Ishikawa (cell line): ENCODE results near the gene GZMA.

Experiments
- CEBPB ChIP-seq: IDR thresholded peaks from 2 replicates; pipeline ENCODE4 v1.6.1; 2012
- CREB1 ChIP-seq: IDR thresholded peaks from 2 replicates; pipeline ENCODE4 v1.6.1; 2012; ENCODE audit warnings: low read depth
- EGR1 ChIP-seq: IDR thresholded peaks from 2 replicates; pipeline ENCODE4 v1.6.1; 2012
- EP300 ChIP-seq: IDR thresholded peaks from 2 replicates; pipeline ENCODE4 v1.6.1; 2012; ENCODE audit warnings: borderline replicate concordance
- FOXM1 ChIP-seq: IDR thresholded peaks from 2 replicates; pipeline ENCODE4 v1.6.1; 2012; ENCODE audit warnings: low read depth, borderline replicate concordance
- MAX ChIP-seq: IDR thresholded peaks from 2 replicates; pipeline ENCODE4 v1.6.1; 2012
- NFIC ChIP-seq: IDR thresholded peaks from 2 replicates; pipeline ENCODE4 v1.6.1; 2012
- RAD21 ChIP-seq: IDR thresholded peaks from 2 replicates; pipeline ENCODE4 v1.6.1; 2012; ENCODE audit warnings: low read depth
- REST ChIP-seq: IDR thresholded peaks from 2 replicates; pipeline ENCODE4 v1.6.1; 2012; ENCODE audit warnings: low read depth, mild to moderate bottlenecking
- TAF1 ChIP-seq: IDR thresholded peaks from 2 replicates; pipeline ENCODE4 v1.6.1; 2012; ENCODE audit warnings: low read depth, mild to moderate bottlenecking
- TCF12 ChIP-seq: IDR thresholded peaks from 2 replicates; pipeline ENCODE4 v1.6.1; 2012; ENCODE audit warnings: low read depth
- TEAD4 ChIP-seq: IDR thresholded peaks from 2 replicates; pipeline ENCODE4 v1.6.1; 2012
- USF1 ChIP-seq: IDR thresholded peaks from 2 replicates; pipeline ENCODE4 v1.6.1; 2012
- YY1 ChIP-seq: IDR thresholded peaks from 2 replicates; pipeline ENCODE4 v1.6.1; 2012; ENCODE audit warnings: low read depth
- ZBTB7A ChIP-seq: IDR thresholded peaks from 2 replicates; pipeline ENCODE4 v1.6.1; 2012; ENCODE audit warnings: low read depth

The GZMA gene

GRCh38 chr5:55134053-55134722 is 31.7 kb downstream of the GZMA start:
- TF ChIP-seq CREB1 (no peak), TAF1 (no peak), ZBTB7A (no peak), RAD21 (no peak), NFIC (no peak), EP300 (no peak), MAX (no peak), EGR1 (no peak), USF1 (no peak), CEBPB (no peak), FOXM1 (no peak), YY1 (no peak), TCF12 (no peak), REST (no peak), TEAD4 (no peak)

GRCh38 chr5:55136521-55136920 is 34.1 kb downstream of the GZMA start:
- TF ChIP-seq USF1 (no peak), TCF12 (no peak), ZBTB7A (no peak), TEAD4 (no peak), NFIC (no peak), EGR1 (no peak)

- TF ChIP-seq USF1 (no peak), MAX (no peak), TCF12 (no peak), NFIC (no peak), EGR1 (no peak), CEBPB (no peak), CREB1 (no peak), RAD21 (no peak), TAF1 (no peak), EP300 (no peak), FOXM1 (no peak), YY1 (no peak), ZBTB7A (no peak), TEAD4 (no peak), REST (no peak)
Measured at GRCh38 chr5:55140908-55141665, 38.6 kb downstream of the GZMA start.

- no peak for TF ChIP-seq FOXM1
- no peak for TF ChIP-seq NFIC
- TF ChIP-seq RAD21 = no peak
- no peak for TF ChIP-seq TAF1
- no peak for TF ChIP-seq EP300
Measured at GRCh38 chr5:55141945-55142690, 39.7 kb downstream of the GZMA start.

- TF ChIP-seq TEAD4 (no peak), TAF1 (no peak), RAD21 (no peak), TCF12 (no peak), REST (no peak), FOXM1 (no peak), YY1 (no peak), ZBTB7A (no peak)
Measured at GRCh38 chr5:55143624-55144023, 41.2 kb downstream of the GZMA start.
